ENCODE data around the gene WDHD1.
"Not testable (repeated sequence)": the region's sequence is repeated elsewhere in the genome, so short reads cannot be mapped to it uniquely, and the experiment has no call there.

Gene WDHD1

GRCh38 chr14:55045087-55045486, 18.2 kb upstream of the WDHD1 start:
- DNase-seq = no peak

GRCh38 chr14:55043528-55043927, 16.6 kb upstream of the WDHD1 start:
- DNase-seq = no peak

GRCh38 chr14:55038708-55039107, 11.8 kb upstream of the WDHD1 start:
- no peak for DNase-seq

GRCh38 chr14:55037995-55038394, 11.1 kb upstream of the WDHD1 start:
- DNase-seq = not testable (repeated sequence)

GRCh38 chr14:55031190-55031589, 4.3 kb upstream of the WDHD1 start:
- DNase-seq = no peak

GRCh38 chr14:55028476-55028875, 1.6 kb upstream of the WDHD1 start:
- no peak for DNase-seq

- no peak for DNase-seq
Observed at GRCh38 chr14:55028066-55028465, 1.2 kb upstream of the WDHD1 start.

GRCh38 chr14:55026441-55026792, 482 bp downstream of the WDHD1 start:
- DNase-seq = no peak

GRCh38 chr14:55025948-55026347, 951 bp downstream of the WDHD1 start:
- DNase-seq = no peak

GRCh38 chr14:55024365-55024764, 2.5 kb downstream of the WDHD1 start:
- not testable (repeated sequence) for DNase-seq

GRCh38 chr14:55019968-55020554, 6.8 kb downstream of the WDHD1 start:
- DNase-seq = no peak

GRCh38 chr14:55015006-55015405, 11.9 kb downstream of the WDHD1 start:
- no peak for DNase-seq

- no peak for DNase-seq
Observed at GRCh38 chr14:55005071-55005470, 21.8 kb downstream of the WDHD1 start.

- DNase-seq = peak; percentile 10
Observed at GRCh38 chr14:55000381-55000780, 26.5 kb downstream of the WDHD1 start.

GRCh38 chr14:54985156-54985555, 41.7 kb downstream of the WDHD1 start:
- no peak for DNase-seq

- peak; percentile 14 for DNase-seq
Observed at GRCh38 chr14:54981698-54982097, 45.2 kb downstream of the WDHD1 start.

- DNase-seq = no peak
Observed at GRCh38 chr14:54979039-54979438, 47.9 kb downstream of the WDHD1 start.

GRCh38 chr14:54976316-54976715, 50.6 kb downstream of the WDHD1 start:
- DNase-seq = no peak

GRCh38 chr14:54975856-54976255, 51.0 kb downstream of the WDHD1 start:
- no peak for DNase-seq

GRCh38 chr14:54974788-54975414, 52.0 kb downstream of the WDHD1 start:
- DNase-seq = no peak

GRCh38 chr14:54967496-54967895, 59.4 kb downstream of the WDHD1 start:
- no peak for DNase-seq

- DNase-seq = no peak
Observed at GRCh38 chr14:54955143-54955542, 71.8 kb downstream of the WDHD1 start.

GRCh38 chr14:54953609-54954008, 73.3 kb downstream of the WDHD1 start:
- DNase-seq = not testable (repeated sequence)

- not testable (repeated sequence) for DNase-seq
Observed at GRCh38 chr14:54952803-54953202, 74.1 kb downstream of the WDHD1 start.

- DNase-seq = peak; percentile 30
Observed at GRCh38 chr14:54947230-54947629, 79.7 kb downstream of the WDHD1 start.
